ENCODE data around the gene HSPA14.

GRCh38 chr10:14879928-14880193, 41.8 kb downstream of the HSPA14 start:
- TF ChIP-seq CTCF (IDR thresholded peaks at IDR 0.05; ENCODE audit: low read depth, low read length) = no peak
- no peak for TF ChIP-seq POLR2A (IDR thresholded peaks at IDR 0.05; ENCODE audit: extremely low read depth, insufficient read length)
- no peak for TF ChIP-seq MYC (IDR thresholded peaks at IDR 0.05; ENCODE audit: low read depth, low read length)
